Measurements from ENCODE around the gene MRTFB.

MRTFB gene

GRCh38 chr16:14205666-14206065 lies 134.5 kb downstream of the MRTFB start:
- POLR2A ChIA-PET, result no interaction called here
- H3K4me3 ChIP-seq (ENCODE audit: low read depth, low read length), result no peak overlapping the region
- no peak for DNase-seq (ENCODE audit: low read depth, low spot score)
- CTCF ChIA-PET, result interaction anchor here (1.8 kb wide), 1 partner anchor 282 kb away, joined by 4 read pairs; no protein-coding TSS in a partner anchor
- TF ChIP-seq, protein P1, sequence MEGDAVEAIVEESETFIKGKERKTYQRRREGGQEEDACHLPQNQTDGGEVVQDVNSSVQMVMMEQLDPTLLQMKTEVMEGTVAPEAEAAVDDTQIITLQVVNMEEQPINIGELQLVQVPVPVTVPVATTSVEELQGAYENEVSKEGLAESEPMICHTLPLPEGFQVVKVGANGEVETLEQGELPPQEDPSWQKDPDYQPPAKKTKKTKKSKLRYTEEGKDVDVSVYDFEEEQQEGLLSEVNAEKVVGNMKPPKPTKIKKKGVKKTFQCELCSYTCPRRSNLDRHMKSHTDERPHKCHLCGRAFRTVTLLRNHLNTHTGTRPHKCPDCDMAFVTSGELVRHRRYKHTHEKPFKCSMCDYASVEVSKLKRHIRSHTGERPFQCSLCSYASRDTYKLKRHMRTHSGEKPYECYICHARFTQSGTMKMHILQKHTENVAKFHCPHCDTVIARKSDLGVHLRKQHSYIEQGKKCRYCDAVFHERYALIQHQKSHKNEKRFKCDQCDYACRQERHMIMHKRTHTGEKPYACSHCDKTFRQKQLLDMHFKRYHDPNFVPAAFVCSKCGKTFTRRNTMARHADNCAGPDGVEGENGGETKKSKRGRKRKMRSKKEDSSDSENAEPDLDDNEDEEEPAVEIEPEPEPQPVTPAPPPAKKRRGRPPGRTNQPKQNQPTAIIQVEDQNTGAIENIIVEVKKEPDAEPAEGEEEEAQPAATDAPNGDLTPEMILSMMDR (IDR thresholded peaks at IDR 0.05; ENCODE audit: insufficient read depth, low read length, missing control alignments), result no peak

DNA sequence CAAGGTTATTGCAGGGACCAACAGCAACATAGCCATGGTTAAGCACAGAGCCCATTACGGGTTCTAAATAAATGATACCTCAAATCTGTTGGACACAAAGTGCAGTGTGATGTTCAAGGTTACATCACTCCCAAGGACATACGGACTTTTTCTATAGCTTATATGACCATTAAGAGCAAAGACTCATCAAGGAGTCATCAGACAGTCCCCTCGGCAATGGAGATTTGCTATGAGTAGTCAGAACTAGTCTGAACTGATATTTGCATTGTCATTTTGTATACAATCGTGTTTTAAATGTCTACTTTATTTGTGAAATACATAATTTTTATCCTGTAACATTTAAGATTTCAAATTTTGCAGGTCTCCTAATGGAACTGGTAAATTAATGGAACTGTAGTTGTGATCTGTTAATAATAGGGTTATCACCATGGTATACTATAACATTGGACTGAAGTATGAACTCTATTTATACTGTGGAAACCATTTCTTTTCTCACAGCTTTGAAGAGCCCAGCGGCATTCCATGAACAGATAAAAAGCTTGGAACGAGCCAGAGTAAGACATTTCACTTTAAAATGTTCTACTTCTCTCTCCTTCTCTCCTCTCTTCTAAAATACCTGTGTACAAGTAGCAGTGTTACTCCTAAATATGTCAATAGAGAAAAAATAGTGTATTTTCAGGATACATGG lies 140.9 kb downstream of the MRTFB start:
- CTCF ChIA-PET, result no interaction called here
- POLR2A ChIA-PET, result no interaction called here
- H3K4me3 ChIP-seq (ENCODE audit: low read depth, low read length), result no peak overlapping the region
- TF ChIP-seq, protein P1 (IDR thresholded peaks at IDR 0.05; ENCODE audit: insufficient read depth, low read length, missing control alignments), result no peak
- no peak for DNase-seq (ENCODE audit: low read depth, low spot score)

DNA sequence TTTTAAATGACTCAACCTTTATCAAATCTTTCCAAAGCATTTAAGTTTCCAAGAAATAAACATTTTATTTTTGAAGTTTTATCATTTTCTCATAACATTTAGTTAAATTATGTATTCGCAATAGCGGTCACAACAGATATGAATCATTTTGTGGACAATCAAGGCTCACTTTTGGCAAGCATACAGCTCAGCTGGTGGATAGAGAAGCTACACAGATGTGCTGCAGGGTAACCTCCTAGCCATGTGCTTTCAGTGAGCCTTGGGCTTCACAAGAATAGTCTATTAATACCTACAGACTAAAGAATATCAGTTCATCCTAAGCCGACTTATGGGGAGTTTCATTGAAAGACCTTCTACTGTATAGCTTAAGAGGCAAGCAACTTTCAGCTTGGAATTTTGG lies 144.8 kb downstream of the MRTFB start:
- H3K4me3 ChIP-seq (ENCODE audit: low read depth, low read length), result no peak overlapping the region
- CTCF ChIA-PET, result interaction anchor here (1.6 to 2.6 kb wide), 2 partner anchors 32 to 296 kb away, joined by 5 to 7 read pairs; partner anchors contain the start of gene ERCC4
- TF ChIP-seq, protein P1 (IDR thresholded peaks at IDR 0.05; ENCODE audit: insufficient read depth, low read length, missing control alignments), result no peak
- POLR2A ChIA-PET, result no interaction called here
- DNase-seq (ENCODE audit: low read depth, low spot score), result no peak

GRCh38 chr16:14219983-14220382 lies 148.9 kb downstream of the MRTFB start:
- no peak for DNase-seq (ENCODE audit: low read depth, low spot score)
- H3K4me3 ChIP-seq (ENCODE audit: low read depth, low read length), result no peak overlapping the region
- ChIA-PET POLR2A (no interaction called here), CTCF (interaction anchor here (1.2 to 1.4 kb wide), 2 partner anchors 17 to 300 kb away, joined by 4 read pairs; partner anchors contain the start of gene ERCC4)
- TF ChIP-seq, protein P1 (IDR thresholded peaks at IDR 0.05; ENCODE audit: insufficient read depth, low read length, missing control alignments), result no peak

DNA sequence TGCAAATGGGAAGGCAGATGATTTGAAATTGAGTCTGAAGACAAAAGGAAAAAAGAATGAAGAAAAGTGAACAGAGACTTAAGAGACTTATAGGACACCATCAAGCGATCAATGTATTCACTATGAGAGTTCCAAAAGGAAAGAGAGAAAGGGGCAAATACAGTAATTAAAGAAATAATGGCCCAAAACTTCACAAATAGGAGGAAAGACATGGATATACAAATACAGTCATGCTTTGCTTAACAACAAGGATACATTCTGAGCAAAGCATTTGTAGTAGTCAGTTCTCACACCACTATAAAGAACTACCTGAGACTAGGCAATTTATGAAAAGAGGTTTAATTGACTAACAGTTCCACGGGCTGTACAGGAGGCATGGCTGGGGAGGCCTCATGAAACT lies 152.5 kb downstream of the MRTFB start:
- CTCF ChIA-PET, result no interaction called here
- TF ChIP-seq, protein P1 (IDR thresholded peaks at IDR 0.05; ENCODE audit: insufficient read depth, low read length, missing control alignments), result no peak
- H3K4me3 ChIP-seq (ENCODE audit: low read depth, low read length), result no peak overlapping the region
- POLR2A ChIA-PET, result interaction anchor here (0.6 kb wide), 1 partner anchor 352 kb away, joined by 3 read pairs; no protein-coding TSS in a partner anchor
- no peak for DNase-seq (ENCODE audit: low read depth, low spot score)

- ChIA-PET POLR2A (no interaction called here), CTCF (no interaction called here)
- TF ChIP-seq, protein P1 (IDR thresholded peaks at IDR 0.05; ENCODE audit: insufficient read depth, low read length, missing control alignments), result no peak
- no peak for DNase-seq (ENCODE audit: low read depth, low spot score)
- H3K4me3 ChIP-seq (ENCODE audit: low read depth, low read length), result no peak overlapping the region
Measured at GRCh38 chr16:14225457-14225856, 154.3 kb downstream of the MRTFB start.
